Fibroblast of the aortic adventitia (primary cell): ENCODE data around the gene MEPCE. TPM values are rescaled to one million over a fixed set of nuclear protein-coding genes. Genes with fewer than 3 reads are reported as not detected.
A peak's percentile ranks its signal among the peaks of the same experiment; 100 is the strongest.

ENCODE experiments used
- DNase-seq: peaks from one replicate; pipeline ENCODE4 v3.0.0-alpha.2; 2010; ENCODE audit warnings: low read depth
- H3K4me3 ChIP-seq: 2 replicates; pipeline ENCODE4 v1.5.1; 2011; ENCODE audit warnings: low read depth, mild to moderate bottlenecking, control low read depth, low read length, moderate library complexity
- CTCF ChIP-seq: IDR thresholded peaks from 2 replicates; pipeline ENCODE4 v1.5.1; 2011; ENCODE audit warnings: mild to moderate bottlenecking, low read length, control low read depth, inconsistent platforms; ENCODE audit not compliant: insufficient read depth
- total RNA-seq: library from RNA; depleted of rRNA; stranded (reverse); fragments of >200 nt; gene quantifications from 2 replicates; pipeline ENCODE4 v1.2.3, GENCODE V29; 2012; ENCODE audit warnings: low replicate concordance

The MEPCE gene
- total RNA-seq, 1 donor = 48.0 TPM

GRCh38 chr7:100478958-100479660 lies 49.5 kb downstream of the MEPCE start, which contains the start of gene TSC22D4:
TSS of gene TSC22D4 (minus strand) at chr7:100479214. CDS start at chr7:100478038, 1,176 bp downstream.
- peak within 1 kb of the TSS; percentile 93 for H3K4me3 ChIP-seq
- no peak for TF ChIP-seq CTCF
- peak; percentile 93 for DNase-seq

- TF ChIP-seq CTCF = no peak
- no peak for DNase-seq
- no peak overlapping the region for H3K4me3 ChIP-seq
Observed at GRCh38 chr7:100481466-100481865, 51.8 kb downstream of the MEPCE start.

DNA sequence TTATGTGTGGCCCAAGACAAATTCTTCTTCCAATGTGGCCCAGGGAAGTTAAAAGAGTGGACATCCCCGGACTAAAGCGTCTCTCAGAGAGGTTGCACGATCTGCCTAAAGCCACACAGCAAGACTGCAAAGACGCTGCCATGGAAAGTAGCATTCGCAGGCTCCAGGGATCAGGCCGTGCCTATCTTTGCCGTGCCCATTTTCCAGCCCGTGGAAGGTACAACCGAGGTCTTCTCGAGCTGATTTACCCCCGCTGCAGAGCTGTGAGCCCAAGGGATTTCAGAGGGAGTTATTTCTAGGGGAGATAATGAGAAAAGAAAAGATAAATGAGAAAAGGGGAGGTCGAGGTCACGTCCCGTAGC lies 53.1 kb downstream of the MEPCE start:
- H3K4me3 ChIP-seq = peak overlapping the region; percentile 66
- DNase-seq = no peak
- TF ChIP-seq CTCF = no peak

DNA sequence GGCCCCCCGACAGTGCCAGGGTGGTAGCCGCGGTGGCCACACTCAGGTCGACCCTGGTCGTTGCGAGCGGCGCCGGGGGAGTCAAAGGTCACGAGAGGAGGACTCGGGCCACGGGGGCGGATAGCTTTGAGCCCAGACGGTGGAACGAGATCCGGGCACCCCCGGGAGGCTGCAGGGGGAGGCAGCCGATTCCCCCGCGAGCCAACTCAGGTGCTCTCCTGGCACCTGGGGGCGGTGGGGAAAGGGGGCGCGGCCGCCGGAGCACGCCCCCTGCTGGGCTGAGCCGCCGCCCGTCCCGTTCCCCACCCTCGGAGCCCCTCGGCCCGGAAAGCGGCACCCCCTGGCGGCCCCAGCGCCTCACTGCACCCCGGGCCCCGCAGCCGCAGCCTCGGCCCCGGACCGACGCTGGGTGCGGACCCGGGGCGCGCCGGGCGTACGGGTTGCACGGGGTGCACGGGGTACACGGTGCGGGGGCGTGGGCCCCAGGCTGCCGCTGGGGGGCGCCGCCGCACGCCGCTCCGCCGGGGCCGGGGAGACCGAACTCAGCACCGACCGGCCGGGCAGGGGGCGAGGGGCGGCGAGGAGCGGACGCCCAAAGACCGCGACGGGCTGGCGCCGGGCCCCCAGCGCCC lies 53.6 kb downstream of the MEPCE start:
- TF ChIP-seq CTCF = peak; percentile 57
- peak overlapping the region; percentile 66 for H3K4me3 ChIP-seq
- DNase-seq = peak; percentile 35

Other genes starting within 250 kb of the MEPCE start
- gene PVRIG, start 209.9 kb upstream of the MEPCE start, total RNA-seq = not detected in 2 replicates
- gene SPDYE3, start 122.1 kb upstream of the MEPCE start, total RNA-seq = not detected in 2 replicates
- 4.4 and 8.1 TPM in 2 replicates for gene PILRB, start 71.7 kb upstream of the MEPCE start, total RNA-seq
- 0.27 TPM in 1 of 2 replicates, not detected in the other for gene PILRA, start 56.3 kb upstream of the MEPCE start, total RNA-seq
- gene ZCWPW1, start 1.1 kb upstream of the MEPCE start, total RNA-seq = 2.4 and 3.0 TPM in 2 replicates
- gene PPP1R35, start 6.7 kb downstream of the MEPCE start, total RNA-seq = 8.8 and 9.2 TPM in 2 replicates
- 0.27 TPM in 1 of 2 replicates, not detected in the other for gene SPACDR, start 34.4 kb downstream of the MEPCE start, total RNA-seq
- 25.6 and 31.6 TPM in 2 replicates for gene TSC22D4, start 49.4 kb downstream of the MEPCE start, total RNA-seq
- gene NYAP1, start 54.1 kb downstream of the MEPCE start, total RNA-seq = 0.81 and 5.6 TPM in 2 replicates
- 10.7 and 19.3 TPM in 2 replicates for gene AGFG2, start 109.4 kb downstream of the MEPCE start, total RNA-seq
- gene SAP25, start 144.1 kb downstream of the MEPCE start, total RNA-seq = not detected in 2 replicates
- 9.4 and 21.3 TPM in 2 replicates for gene LRCH4, start 156.3 kb downstream of the MEPCE start, total RNA-seq
- 0.54 TPM in 1 of 2 replicates, not detected in the other for gene FBXO24, start 156.5 kb downstream of the MEPCE start, total RNA-seq
- 165 and 286 TPM in 2 replicates for gene PCOLCE, start 172.5 kb downstream of the MEPCE start, total RNA-seq
- gene MOSPD3, start 182.7 kb downstream of the MEPCE start, total RNA-seq = 1.8 and 11.4 TPM in 2 replicates
- gene TFR2, start 211.7 kb downstream of the MEPCE start, total RNA-seq = 0.08 and 1.2 TPM in 2 replicates
- gene ACTL6B, start 226.6 kb downstream of the MEPCE start, total RNA-seq = not detected in 2 replicates
- gene GNB2, start 243.9 kb downstream of the MEPCE start, total RNA-seq = 38.5 and 89.1 TPM in 2 replicates